HEK293 (cell line): Measurements from ENCODE around the gene TALDO1.
A peak's percentile ranks its signal among the peaks of the same experiment; 100 is the strongest.

Experiments used
- HOXA7 ChIP-seq: sonication (generic); formaldehyde crosslinking; IDR thresholded peaks from 2 replicates; pipeline ENCODE4 v1.8.1; 2022; ENCODE audit warnings: missing genetic modification reagents, borderline replicate concordance
- SP2 ChIP-seq: fragments of 450-650 bp; formaldehyde crosslinking; IDR thresholded peaks from 2 replicates; pipeline ENCODE4 v1.5.1; 2016; ENCODE audit warnings: missing biosample characterization, missing genetic modification characterization
- TCF7L2 ChIP-seq: IDR thresholded peaks from 2 replicates; pipeline ENCODE4 v1.6.1; 2011; ENCODE audit warnings: low read depth, mild to moderate bottlenecking, inconsistent platforms, low read length, moderate library complexity, borderline replicate concordance
- WT1 ChIP-seq: fragments of 450-650 bp; formaldehyde crosslinking; IDR thresholded peaks from 2 replicates; pipeline ENCODE4 v1.5.1; 2016; ENCODE audit warnings: missing biosample characterization, missing genetic modification characterization
- YY1 ChIP-seq: fragments of 450-650 bp; formaldehyde crosslinking; IDR thresholded peaks from 2 replicates; pipeline ENCODE4 v1.5.1; 2018; ENCODE audit warnings: missing biosample characterization, missing genetic modification characterization
- ZBTB7A ChIP-seq: fragments of 450-650 bp; formaldehyde crosslinking; IDR thresholded peaks from 2 replicates; pipeline ENCODE4 v1.5.1; 2016; ENCODE audit warnings: low read depth, missing biosample characterization, missing genetic modification characterization
- ZBTB8A ChIP-seq: fragments of 450-650 bp; formaldehyde crosslinking; IDR thresholded peaks from 2 replicates; pipeline ENCODE4 v1.5.1; 2016; ENCODE audit warnings: missing biosample characterization, missing genetic modification characterization
- ZFP41 ChIP-seq: fragments of 450-650 bp; formaldehyde crosslinking; IDR thresholded peaks from 2 replicates; pipeline ENCODE4 v1.5.1; 2016; ENCODE audit warnings: missing biosample characterization, missing genetic modification characterization, borderline replicate concordance
- ZNF292 ChIP-seq: fragments of 450-650 bp; formaldehyde crosslinking; IDR thresholded peaks from 2 replicates; pipeline ENCODE4 v1.5.1; 2016; ENCODE audit warnings: low read depth, missing biosample characterization, missing genetic modification characterization, borderline replicate concordance
- ZNF629 ChIP-seq: fragments of 450-650 bp; formaldehyde crosslinking; IDR thresholded peaks from 2 replicates; pipeline ENCODE4 v1.5.1; 2017; ENCODE audit warnings: missing biosample characterization, missing genetic modification characterization
- ZNF654 ChIP-seq: fragments of 450-650 bp; formaldehyde crosslinking; IDR thresholded peaks from 2 replicates; pipeline ENCODE4 v1.5.1; 2016; ENCODE audit warnings: low read depth, missing biosample characterization, missing genetic modification characterization
- TF ChIP-seq, protein P1 (sequence below): fragments of 450-650 bp; formaldehyde crosslinking; IDR thresholded peaks from 2 replicates; pipeline ENCODE4 v1.5.1; 2016; ENCODE audit warnings: missing biosample characterization, missing genetic modification characterization
- TF ChIP-seq, protein P2 (sequence below): sonication (generic); formaldehyde crosslinking; IDR thresholded peaks from 2 replicates; pipeline ENCODE4 v1.8.1; 2022; ENCODE audit warnings: mild to moderate bottlenecking, moderate library complexity, missing genetic modification reagents

DNA sequence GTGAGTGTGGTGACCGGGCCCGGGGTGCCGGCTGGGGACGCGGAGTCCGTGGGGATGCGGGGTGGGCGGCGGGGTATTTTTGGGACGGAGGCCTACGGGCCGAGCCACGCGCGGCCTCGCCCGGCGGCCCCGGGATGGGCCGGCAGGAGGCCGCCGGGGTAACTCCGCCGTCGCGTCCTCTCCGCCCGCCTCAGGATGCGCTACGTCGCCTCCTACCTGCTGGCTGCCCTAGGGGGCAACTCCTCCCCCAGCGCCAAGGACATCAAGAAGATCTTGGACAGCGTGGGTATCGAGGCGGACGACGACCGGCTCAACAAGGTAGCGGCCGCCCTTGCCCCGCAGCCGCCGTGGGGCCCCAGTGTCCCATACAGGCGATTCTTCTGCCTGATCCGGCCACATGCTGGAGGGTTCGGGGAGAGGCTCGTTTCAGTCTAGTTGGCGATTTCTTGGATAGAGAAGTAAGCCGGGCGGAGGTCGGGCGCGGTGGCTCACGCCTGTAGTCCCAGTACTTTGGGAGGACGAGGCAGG is 62.8 kb downstream of the TALDO1 start:
- TF ChIP-seq TCF7L2 (no peak), ZFP41 (tag by site-specific recombination) (no peak), HOXA7 (CRISPR knock-in tag) (no peak), ZNF292 (tag by site-specific recombination) (no peak), YY1 (tag by site-specific recombination) (no peak), ZBTB7A (tag by site-specific recombination) (no peak), SP2 (tag by site-specific recombination) (no peak), ZNF629 (tag by site-specific recombination) (no peak), ZBTB8A (no peak), ZNF654 (no peak), WT1 (tag by site-specific recombination) (no peak)
- TF ChIP-seq, protein P1, sequence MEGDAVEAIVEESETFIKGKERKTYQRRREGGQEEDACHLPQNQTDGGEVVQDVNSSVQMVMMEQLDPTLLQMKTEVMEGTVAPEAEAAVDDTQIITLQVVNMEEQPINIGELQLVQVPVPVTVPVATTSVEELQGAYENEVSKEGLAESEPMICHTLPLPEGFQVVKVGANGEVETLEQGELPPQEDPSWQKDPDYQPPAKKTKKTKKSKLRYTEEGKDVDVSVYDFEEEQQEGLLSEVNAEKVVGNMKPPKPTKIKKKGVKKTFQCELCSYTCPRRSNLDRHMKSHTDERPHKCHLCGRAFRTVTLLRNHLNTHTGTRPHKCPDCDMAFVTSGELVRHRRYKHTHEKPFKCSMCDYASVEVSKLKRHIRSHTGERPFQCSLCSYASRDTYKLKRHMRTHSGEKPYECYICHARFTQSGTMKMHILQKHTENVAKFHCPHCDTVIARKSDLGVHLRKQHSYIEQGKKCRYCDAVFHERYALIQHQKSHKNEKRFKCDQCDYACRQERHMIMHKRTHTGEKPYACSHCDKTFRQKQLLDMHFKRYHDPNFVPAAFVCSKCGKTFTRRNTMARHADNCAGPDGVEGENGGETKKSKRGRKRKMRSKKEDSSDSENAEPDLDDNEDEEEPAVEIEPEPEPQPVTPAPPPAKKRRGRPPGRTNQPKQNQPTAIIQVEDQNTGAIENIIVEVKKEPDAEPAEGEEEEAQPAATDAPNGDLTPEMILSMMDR: 0 out of 2 replicates have a peak, but pooled peaks have one; percentile 19
- TF ChIP-seq, protein P2, sequence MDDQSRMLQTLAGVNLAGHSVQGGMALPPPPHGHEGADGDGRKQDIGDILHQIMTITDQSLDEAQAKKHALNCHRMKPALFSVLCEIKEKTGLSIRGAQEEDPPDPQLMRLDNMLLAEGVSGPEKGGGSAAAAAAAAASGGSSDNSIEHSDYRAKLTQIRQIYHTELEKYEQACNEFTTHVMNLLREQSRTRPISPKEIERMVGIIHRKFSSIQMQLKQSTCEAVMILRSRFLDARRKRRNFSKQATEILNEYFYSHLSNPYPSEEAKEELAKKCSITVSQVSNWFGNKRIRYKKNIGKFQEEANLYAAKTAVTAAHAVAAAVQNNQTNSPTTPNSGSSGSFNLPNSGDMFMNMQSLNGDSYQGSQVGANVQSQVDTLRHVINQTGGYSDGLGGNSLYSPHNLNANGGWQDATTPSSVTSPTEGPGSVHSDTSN (CRISPR knock-in tag): no peak
